OCI-LY3 (cell line): ENCODE measurements around the gene SMYD2.

Source experiments
- EZH2phosphoT487 ChIP-seq: fragments of 200-600 bp; shearing (Covaris generic); IDR thresholded peaks from 2 replicates; pipeline ENCODE4 v1.6.1; 2018; ENCODE audit warnings: antibody characterized with exemption, mixed run types, low read depth
- TF ChIP-seq, protein P1 (sequence below): fragments of 200-600, 300-600 bp; sonication (generic); IDR thresholded peaks from 2 replicates; pipeline ENCODE4 v1.5.1; 2014; ENCODE audit warnings: antibody characterized with exemption, low read length, low read depth

DNA sequence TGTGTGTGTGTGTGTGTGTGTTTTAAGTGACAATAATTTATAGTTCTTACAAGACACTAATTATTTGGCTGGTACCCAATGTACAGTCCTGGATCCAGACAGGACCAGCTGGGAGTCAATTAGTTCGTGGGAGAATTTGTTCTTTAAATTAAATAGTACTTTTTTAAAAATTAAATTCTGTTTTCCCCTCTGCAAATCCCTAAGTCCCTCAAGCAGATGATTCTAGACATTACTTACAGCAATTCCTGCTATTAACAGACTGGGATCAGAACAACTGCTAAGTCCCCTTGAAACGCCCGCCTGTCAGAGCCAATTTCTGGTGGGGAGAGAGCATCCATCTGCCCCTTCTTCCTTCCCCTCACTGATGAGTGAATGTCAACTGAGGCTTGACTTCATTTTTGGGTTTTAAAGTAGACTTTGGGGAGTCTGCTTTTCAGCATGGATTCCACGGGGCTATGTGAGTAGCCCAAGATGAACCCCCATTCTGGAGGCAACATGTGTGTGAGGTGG, 83.9 kb downstream of the SMYD2 start:
- TF ChIP-seq, protein P1, sequence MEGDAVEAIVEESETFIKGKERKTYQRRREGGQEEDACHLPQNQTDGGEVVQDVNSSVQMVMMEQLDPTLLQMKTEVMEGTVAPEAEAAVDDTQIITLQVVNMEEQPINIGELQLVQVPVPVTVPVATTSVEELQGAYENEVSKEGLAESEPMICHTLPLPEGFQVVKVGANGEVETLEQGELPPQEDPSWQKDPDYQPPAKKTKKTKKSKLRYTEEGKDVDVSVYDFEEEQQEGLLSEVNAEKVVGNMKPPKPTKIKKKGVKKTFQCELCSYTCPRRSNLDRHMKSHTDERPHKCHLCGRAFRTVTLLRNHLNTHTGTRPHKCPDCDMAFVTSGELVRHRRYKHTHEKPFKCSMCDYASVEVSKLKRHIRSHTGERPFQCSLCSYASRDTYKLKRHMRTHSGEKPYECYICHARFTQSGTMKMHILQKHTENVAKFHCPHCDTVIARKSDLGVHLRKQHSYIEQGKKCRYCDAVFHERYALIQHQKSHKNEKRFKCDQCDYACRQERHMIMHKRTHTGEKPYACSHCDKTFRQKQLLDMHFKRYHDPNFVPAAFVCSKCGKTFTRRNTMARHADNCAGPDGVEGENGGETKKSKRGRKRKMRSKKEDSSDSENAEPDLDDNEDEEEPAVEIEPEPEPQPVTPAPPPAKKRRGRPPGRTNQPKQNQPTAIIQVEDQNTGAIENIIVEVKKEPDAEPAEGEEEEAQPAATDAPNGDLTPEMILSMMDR = no peak
- TF ChIP-seq EZH2phosphoT487 = no peak
